Embryonic facial prominence (tissue), 1 donor: Measurements from ENCODE around the gene BRD7.

Experiments
- DNase-seq: peaks from one replicate; pipeline ENCODE4 v3.0.0-alpha.2; 2016; ENCODE audit errors: extremely low spot score

Gene BRD7

DNA sequence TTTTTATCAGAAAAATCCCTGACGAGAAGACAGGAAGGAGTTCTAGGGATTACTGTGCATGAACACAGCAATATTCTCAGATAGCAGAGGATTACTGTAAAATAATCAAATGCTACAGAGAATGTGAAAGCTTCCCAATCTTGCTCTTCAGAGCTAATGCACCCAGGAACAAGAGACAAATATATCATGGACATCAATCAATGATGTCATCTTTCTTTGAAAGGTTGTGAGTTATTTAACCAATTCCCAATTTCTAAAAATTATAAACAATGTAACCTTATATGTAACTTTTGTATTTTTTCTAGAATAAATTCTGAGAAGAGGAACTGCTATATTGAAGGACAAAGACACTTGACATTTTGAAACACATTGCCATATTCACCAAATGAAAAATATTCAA is 46.5 kb downstream of the BRD7 start:
- DNase-seq = no peak

DNA sequence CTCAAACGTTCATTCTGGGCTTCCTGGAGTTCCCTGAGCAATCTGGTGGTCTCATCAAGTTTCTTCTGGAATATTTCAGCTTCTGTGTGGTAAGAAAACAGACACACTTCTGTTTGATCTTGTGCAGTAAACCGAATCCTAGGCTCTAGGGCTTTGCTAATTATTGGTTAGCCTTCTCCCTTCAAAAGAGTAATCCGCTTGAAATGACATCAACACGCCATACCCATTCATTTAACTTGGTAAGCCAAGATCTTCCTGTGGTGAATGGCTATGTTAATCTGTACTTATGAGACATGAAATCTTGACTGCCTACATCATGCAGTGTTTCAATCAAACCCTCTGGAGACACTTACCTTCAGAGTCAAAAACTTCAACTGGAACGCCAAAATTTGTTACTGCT is 48.5 kb downstream of the BRD7 start:
- no peak for DNase-seq

- DNase-seq = no peak
These were observed 49.8 kb downstream of the BRD7 start for GRCh38 chr16:50318796-50319578.

GRCh38 chr16:50316848-50317630 is 51.7 kb downstream of the BRD7 start:
- DNase-seq = no peak

GRCh38 chr16:50316102-50316847 is 52.5 kb downstream of the BRD7 start:
- DNase-seq = no peak

DNA sequence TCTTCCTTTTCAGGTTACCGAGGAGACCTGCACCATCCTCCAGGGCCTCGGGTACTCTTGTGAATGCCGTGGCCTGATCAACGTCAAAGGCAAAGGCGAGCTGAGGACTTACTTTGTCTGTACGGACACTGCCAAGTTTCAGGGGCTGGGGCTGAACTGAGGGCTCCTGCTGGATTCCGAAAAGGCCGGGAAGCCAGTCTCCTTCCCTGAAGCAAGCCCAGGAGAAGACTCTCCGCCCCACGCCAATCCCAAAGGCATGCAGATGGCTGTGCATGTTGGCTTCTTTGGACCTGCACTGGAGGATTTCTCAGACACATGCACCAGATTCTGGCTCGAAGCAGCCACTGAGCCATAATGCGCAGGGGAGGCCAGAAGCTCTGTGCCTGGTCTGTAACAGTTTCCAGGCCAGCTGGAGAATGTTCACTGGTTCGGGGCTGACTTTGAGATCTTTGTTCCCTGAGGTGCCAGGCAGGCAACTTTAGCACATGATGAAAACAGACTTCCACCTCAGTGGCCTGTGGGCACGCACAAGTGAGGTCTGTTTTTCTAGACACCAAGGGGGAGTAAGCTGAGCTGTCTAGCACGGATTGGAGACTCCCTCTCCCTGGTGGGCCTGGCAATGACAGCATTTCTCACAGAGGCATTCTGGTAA is 53.3 kb downstream of the BRD7 start:
- DNase-seq = no peak

DNA sequence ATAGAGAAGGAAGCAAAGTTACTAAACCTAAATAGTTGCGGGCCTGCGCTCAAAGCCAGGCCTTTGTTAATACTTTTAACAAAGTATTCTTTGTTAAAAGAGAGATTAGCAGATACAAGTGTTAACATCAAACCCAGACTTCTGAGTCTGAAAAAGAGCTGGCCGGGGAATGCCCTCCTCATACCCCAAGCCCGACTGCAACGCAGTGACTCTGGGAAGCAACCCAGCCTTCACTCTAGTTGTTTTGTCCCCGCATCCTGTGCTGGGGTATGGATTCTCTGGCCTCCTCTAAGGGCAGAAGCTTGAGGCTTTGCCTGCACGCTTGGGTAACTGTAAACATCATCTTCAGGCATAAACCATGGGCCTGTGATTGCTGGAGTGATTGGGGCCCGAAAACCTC is 54.1 kb downstream of the BRD7 start:
- DNase-seq = no peak

DNA sequence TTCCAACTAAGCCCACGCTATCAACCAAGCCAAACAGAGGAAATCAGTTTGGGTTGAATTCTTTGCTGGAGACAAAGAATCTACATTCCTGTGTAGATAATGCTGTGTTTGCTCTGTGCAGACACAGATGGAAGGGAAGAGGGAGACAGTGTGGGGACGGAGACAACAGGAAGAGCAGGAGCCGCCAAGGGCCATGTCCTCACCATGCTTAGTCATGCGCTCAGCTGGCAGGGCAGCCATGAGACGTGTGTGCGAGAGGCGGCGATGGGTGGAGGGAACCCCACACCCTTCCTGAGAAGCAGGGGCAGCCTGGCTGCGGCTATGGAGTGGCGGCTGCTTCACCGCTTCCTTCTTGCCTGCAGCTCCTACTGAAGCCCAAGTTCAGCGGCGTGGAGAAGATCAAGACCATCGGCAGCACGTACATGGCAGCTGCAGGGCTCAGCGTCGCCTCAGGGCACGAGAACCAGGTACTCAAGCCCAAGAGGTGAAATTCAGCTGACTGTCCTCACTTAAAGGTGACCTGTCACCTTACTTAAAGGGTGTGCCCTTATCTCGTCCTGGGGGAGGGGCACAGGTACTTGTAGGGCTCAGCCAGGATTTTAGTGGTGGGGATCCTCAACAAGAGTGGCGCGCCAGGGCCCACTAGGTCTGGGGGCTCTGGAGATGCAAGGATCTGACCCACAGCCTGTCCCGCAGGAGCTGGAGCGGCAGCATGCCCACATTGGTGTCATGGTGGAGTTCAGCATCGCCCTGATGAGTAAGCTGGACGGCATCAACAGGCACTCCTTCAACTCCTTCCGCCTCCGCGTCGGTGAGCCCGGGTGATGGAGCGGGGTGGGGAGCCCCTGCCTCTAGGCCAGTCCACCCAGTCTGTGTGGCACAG is 55.0 kb downstream of the BRD7 start:
- no peak for DNase-seq

- no peak for DNase-seq
These were observed 56.8 kb downstream of the BRD7 start for GRCh38 chr16:50311891-50312501.

GRCh38 chr16:50311134-50311528 is 57.7 kb downstream of the BRD7 start:
- no peak for DNase-seq

DNA sequence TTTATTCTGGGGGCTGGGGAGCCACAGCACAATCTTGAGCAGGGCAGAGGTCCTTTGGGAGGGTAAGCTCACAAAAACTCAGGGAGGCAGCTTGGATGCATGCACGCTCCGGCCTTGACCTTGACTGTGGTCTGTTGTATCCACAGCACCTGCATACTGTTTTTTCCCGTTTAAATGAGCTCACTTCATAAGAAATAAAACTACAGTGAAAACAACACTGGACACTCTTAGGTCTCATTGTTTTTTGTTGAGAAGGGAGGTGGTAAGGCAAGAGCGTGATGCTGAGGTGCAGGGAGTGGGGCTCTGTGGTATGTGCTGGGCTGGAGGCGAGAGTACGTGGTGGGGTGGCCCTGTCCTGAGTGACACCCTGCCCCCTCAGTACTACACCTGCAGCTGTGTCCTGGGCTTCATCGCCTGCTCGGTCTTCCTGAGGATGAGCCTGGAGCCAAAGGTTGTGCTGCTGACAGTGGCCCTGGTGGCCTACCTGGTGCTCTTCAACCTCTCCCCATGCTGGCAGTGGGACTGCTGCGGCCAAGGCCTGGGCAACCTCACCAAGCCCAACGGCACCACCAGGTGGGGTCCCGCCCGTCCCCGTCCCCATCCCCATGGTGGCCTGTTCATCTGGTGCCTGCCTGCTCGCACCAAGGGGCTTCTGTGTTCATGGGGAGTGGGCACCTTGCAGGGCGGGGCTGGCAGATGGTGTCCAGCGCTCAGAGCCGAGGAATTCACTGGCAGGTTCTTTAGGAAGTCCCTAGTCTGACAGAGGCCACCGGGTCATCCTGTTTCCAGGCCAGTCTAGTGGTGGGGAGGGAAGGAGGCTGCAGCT is 58.3 kb downstream of the BRD7 start:
- DNase-seq = no peak

DNA sequence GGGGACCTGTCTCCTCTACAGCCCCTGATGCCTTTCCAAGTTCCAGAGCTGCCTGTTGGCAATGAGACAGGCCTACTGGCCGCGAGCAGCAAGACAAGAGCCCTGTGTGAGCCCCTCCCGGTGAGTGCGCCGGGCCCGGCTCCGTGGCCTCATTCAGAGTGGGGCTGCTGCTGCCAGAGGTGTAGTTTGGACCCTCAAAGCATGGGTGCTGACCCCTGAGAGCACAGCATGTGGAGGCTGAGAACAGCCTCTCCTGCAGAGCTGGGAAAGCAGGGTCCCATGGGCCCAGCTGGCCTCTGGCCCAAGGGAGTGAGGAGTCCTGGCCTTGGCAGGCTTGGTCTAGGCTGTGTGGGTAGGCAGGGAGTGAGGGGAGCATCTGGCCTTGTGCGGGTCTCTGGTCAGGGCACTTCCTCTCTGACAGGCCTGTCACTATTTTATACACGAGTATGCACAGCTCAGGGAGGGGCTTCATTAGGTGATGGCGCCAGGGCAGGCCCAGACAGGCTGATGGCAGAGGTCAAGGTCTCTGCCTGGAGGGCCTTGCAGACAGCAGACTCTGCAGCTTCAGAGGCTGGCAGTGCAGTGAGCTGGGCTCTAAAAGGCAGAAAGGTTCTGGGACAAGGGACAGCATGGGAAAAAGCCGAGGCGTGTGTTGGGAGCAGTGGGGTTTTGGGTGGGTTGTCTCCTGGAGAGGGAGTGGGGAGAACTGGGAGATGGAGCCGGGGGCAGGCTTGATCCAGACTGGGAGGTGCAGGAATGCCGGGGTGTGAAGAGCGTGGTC is 59.1 kb downstream of the BRD7 start:
- no peak for DNase-seq

GRCh38 chr16:50309156-50309526 is 59.6 kb downstream of the BRD7 start:
- DNase-seq = no peak

- DNase-seq = no peak
These were observed 60.4 kb downstream of the BRD7 start for GRCh38 chr16:50308237-50308965.

- DNase-seq = no peak
These were observed 62.5 kb downstream of the BRD7 start for GRCh38 chr16:50306287-50306686.

- DNase-seq = no peak
These were observed 63.2 kb downstream of the BRD7 start for GRCh38 chr16:50305441-50306061.
